ENCODE results near the gene ARSG. TPM values are rescaled to one million over a fixed set of nuclear protein-coding genes. Genes with fewer than 3 reads are reported as not detected.

ARSG gene
- total RNA-seq, 4 donors from 2014 or later: 4.3 to 16.8 (median 7.8) TPM

DNA sequence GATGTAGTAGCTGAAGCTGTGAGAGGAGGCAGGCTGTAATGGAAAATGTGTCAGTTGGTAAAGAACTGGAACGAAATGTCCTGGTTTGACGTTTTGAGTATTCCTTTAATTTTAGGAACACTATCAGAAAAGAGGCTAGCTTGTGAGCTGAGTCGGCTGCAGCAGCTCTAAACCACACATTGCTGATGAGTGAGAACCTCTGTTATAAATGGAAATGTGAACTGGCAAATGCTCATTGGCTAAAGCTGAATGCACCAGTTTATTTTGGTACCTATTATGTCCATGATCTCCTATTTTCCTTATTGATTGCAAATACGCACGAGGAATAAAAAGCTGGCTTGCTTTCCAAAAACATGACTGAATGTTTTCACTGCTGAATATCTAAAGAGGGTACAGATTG lies 177.0 kb downstream of the ARSG start:
- no peak overlapping the region for H3K4me3 ChIP-seq (ENCODE audit: low read depth, poor library complexity, severe bottlenecking)
- intact Hi-C loops (cut with DNase I; ENCODE audit: low total_unique reads): loop anchor here (10.0 kb wide), 3 partner anchors 204 to 504 kb away; no protein-coding TSS in a partner anchor
- 58 to 64% methylated on average over 5 of the region's 5 CpGs for WGBS, 2 donors
- no peak for DNase-seq (ENCODE audit: low spot score in 2 of 2)
- no peak for TF ChIP-seq POLR2A (IDR thresholded peaks at IDR 0.05)
- TF ChIP-seq CTCF (IDR thresholded peaks at IDR 0.05): no peak

- no peak for DNase-seq (ENCODE audit: low spot score in 2 of 2)
- 86 to 92% methylated on average over 1 of the region's 1 CpG for WGBS, 2 donors
- intact Hi-C loops (cut with DNase I; ENCODE audit: low total_unique reads): loop anchor here (10.0 kb wide), 3 partner anchors 204 to 504 kb away; no protein-coding TSS in a partner anchor
- no peak overlapping the region for H3K4me3 ChIP-seq (ENCODE audit: low read depth, poor library complexity, severe bottlenecking)
- TF ChIP-seq CTCF (IDR thresholded peaks at IDR 0.05) (no peak), POLR2A (IDR thresholded peaks at IDR 0.05) (no peak)
Measured at GRCh38 chr17:68468788-68469187, 177.5 kb downstream of the ARSG start.

MicroRNAs encoded within 50 kb of the gene (microRNA counts, 767-probe panel; counts per million panel counts)
- 0 to 358 counts per million in 2 donors for microRNA hsa-miR-635

Small RNA genes lying within 50 kb of the gene (microRNA-seq; reads per million reads assigned to microRNA genes)
- gene MIR635 (ENCODE audit: borderline number of aligned reads in 1 of 2, borderline replicate concordance in 2 of 2): 0 reads per million in 2 donors

Other genes starting within 250 kb of the ARSG start
- 10 to 100 TPM; 25.8 to 55.0 (median 46.2) TPM for gene AMZ2, start 43.5 kb upstream of the ARSG start, total RNA-seq
- 10 to 100 TPM in 1 of 4 donors, 1 to 10 TPM in 3; 2.7 to 10.3 (median 7.8) TPM for gene SLC16A6, start 368 bp upstream of the ARSG start, total RNA-seq
- gene WIPI1, start 166.0 kb downstream of the ARSG start, total RNA-seq: 10 to 100 TPM; 21.7 to 64.3 (median 38.2) TPM
- gene PRKAR1A, start 220.9 kb downstream of the ARSG start, total RNA-seq: 100 to 1,000 TPM; 198 to 214 (median 207) TPM